Fibroblast of skin of right biceps (primary cell): ENCODE measurements around the gene ABCF2.

ENCODE experiments used
- DNase-seq: peaks from one replicate; pipeline ENCODE4 v3.0.0-alpha.2; 2013

ABCF2 gene

DNA sequence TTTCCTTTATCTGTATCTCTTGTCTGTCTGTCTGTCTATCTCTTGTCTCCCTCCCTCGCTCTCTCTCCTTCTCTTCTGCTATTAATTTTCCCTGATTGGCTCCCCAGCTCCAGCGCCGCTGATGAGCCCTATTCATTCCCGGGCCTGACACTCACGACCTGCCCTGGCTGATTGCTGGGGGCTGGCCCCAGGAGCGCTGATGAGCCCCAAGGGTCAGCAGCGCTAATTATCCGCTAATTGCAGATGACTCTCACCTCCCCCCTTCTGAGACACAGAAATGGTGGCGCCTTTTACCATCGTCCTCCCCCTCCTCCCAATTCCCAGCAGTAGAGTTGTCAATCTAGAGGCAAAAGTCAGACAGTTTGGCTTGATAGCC, 58.2 kb downstream of the ABCF2 start:
- DNase-seq: no peak

GRCh38 chr7:151168003-151168786, 58.8 kb downstream of the ABCF2 start:
- no peak for DNase-seq

DNA sequence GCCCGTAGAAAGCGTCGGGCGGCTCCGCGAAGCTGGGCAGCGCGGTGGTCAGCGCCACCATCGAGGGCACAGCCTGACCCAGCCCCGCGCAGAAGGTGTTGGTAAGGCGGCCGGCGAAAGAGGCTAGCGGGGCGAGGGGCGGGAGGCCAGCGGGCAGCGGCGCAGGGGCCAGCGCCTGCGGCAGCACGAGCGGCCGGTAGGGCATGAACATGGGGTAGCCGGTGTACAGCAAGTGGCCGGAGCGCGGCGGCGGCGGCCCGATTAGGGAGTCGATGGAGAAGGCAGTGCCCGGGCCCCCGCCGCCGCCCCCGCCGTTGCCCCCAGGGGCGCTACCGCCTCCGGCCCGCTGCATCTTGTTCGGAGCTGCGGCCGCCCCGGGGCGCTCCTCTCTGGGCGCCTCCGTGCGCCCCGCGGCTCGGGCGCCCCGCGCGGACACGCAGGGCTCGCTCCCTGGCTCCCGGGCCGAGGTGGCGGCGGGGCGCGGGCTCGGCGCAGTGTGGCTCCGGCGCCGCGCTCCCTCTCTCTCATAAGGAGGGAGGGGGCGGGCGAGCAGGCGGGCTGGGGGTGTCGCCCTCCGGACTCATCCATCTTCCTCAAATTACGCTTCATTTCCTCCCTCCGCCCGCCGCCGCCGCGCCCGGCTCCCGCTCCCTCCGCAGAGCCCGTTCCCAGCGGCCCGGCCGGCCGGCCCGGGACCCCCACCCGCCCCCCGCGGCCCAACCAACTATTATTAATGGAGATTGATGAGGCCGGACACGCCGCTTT, 59.6 kb downstream of the ABCF2 start, which contains the start of gene GBX1:
TSS of gene GBX1 (minus strand) at position 498 of the 765 bp plus-strand sequence. CDS start at position 352, 146 bp downstream.
- no peak for DNase-seq

GRCh38 chr7:151166629-151167196, 60.3 kb downstream of the ABCF2 start:
- no peak for DNase-seq
